Body of pancreas (tissue), 4 donors: ENCODE data around the gene FEV.

Experiments used
- CTCF ChIP-seq, 7 experiments: fragments of 450-650 bp in 4 of 7; fragments of 200-600 bp in 3 of 7; sonication (generic) in 3 of 7; IDR thresholded peaks; one replicate each; pipeline ENCODE4 v1.5.1; 2016 to 2019; ENCODE audit warnings: antibody characterized with exemption in 7 of 7
- POLR2A ChIP-seq, 3 donors: fragments of 450-650 bp; IDR thresholded peaks; one replicate each; pipeline ENCODE4 v1.6.1; 2016; ENCODE audit warnings: antibody characterized with exemption in 3 of 3, mild to moderate bottlenecking in 2 of 3

GRCh38 chr2:218970894-218971293 is 14.1 kb downstream of the FEV start:
- TF ChIP-seq CTCF (IDR thresholded peaks at IDR 0.05) (no peak), POLR2A (IDR thresholded peaks at IDR 0.05) (no peak)
